Ishikawa (cell line): ENCODE measurements around the gene PIEZO1.

Experiments used
- CEBPB ChIP-seq: IDR thresholded peaks from 2 replicates; pipeline ENCODE4 v1.6.1; 2012
- CREB1 ChIP-seq: IDR thresholded peaks from 2 replicates; pipeline ENCODE4 v1.6.1; 2012; ENCODE audit warnings: low read depth
- EGR1 ChIP-seq: IDR thresholded peaks from 2 replicates; pipeline ENCODE4 v1.6.1; 2012
- EP300 ChIP-seq: IDR thresholded peaks from 2 replicates; pipeline ENCODE4 v1.6.1; 2012; ENCODE audit warnings: borderline replicate concordance
- FOXM1 ChIP-seq: IDR thresholded peaks from 2 replicates; pipeline ENCODE4 v1.6.1; 2012; ENCODE audit warnings: low read depth, borderline replicate concordance
- NFIC ChIP-seq: IDR thresholded peaks from 2 replicates; pipeline ENCODE4 v1.6.1; 2012
- TAF1 ChIP-seq: IDR thresholded peaks from 2 replicates; pipeline ENCODE4 v1.6.1; 2012; ENCODE audit warnings: low read depth, mild to moderate bottlenecking
- TF ChIP-seq, protein P1 (sequence below): IDR thresholded peaks from 2 replicates; pipeline ENCODE4 v1.6.1; 2012; ENCODE audit warnings: low read depth, mild to moderate bottlenecking

DNA sequence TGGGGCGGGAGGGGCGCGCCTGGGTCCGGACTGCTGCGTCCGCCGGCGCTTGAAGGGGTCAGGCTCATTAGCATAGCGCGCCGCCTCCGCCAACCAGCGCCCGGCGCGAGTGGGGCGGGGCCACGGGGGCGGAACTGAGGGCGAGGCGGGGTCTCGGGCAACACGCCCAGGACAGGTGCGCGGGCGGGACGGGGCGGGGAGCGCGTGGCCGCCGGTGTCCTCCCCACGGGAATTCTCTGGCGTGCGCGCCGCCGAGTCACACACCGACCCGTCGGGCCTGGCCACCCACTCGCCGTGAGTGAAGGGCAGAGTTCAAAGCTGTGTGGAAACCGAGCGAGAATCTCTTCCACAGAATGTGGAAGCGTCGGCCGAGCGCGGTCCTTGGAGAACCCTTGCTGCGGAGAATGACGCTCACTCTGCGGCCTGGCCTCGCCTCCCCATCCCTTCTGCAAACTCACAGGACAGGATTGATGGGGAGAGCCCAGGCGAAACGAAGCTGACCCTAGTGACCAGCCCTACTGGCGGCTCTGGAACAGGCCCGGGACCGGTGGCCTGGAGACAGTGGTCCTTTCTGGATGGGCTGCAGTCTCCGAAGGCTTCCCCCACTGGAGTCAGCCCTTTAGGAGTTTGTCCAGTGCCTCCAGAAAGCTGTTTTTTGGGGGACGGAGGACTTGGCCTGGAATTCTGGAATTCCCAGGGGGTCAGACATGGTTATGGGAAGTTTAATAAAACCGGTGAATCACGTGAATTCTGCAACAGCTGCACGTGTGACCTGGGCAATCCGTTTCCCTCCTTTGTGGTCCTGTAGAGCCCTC lies 98.4 kb downstream of the PIEZO1 start, which contains the start of gene SNAI3:
- TF ChIP-seq TAF1 (peak; percentile 33; the same call in 1 of the 2 replicates), EP300 (no peak), CEBPB (no peak), NFIC (0 out of 2 replicates have a peak, but pooled peaks have one; percentile 13), FOXM1 (no peak), EGR1 (peak; percentile 76), CREB1 (no peak)
- TF ChIP-seq, protein P1, sequence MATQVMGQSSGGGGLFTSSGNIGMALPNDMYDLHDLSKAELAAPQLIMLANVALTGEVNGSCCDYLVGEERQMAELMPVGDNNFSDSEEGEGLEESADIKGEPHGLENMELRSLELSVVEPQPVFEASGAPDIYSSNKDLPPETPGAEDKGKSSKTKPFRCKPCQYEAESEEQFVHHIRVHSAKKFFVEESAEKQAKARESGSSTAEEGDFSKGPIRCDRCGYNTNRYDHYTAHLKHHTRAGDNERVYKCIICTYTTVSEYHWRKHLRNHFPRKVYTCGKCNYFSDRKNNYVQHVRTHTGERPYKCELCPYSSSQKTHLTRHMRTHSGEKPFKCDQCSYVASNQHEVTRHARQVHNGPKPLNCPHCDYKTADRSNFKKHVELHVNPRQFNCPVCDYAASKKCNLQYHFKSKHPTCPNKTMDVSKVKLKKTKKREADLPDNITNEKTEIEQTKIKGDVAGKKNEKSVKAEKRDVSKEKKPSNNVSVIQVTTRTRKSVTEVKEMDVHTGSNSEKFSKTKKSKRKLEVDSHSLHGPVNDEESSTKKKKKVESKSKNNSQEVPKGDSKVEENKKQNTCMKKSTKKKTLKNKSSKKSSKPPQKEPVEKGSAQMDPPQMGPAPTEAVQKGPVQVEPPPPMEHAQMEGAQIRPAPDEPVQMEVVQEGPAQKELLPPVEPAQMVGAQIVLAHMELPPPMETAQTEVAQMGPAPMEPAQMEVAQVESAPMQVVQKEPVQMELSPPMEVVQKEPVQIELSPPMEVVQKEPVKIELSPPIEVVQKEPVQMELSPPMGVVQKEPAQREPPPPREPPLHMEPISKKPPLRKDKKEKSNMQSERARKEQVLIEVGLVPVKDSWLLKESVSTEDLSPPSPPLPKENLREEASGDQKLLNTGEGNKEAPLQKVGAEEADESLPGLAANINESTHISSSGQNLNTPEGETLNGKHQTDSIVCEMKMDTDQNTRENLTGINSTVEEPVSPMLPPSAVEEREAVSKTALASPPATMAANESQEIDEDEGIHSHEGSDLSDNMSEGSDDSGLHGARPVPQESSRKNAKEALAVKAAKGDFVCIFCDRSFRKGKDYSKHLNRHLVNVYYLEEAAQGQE = no peak
